Kidney (tissue), 14 donors: Measurements from ENCODE around the gene ZBTB8A. TPM values are rescaled to one million over a fixed set of nuclear protein-coding genes. Genes with fewer than 3 reads are reported as not detected.
"Not testable (repeated sequence)": the region's sequence is repeated elsewhere in the genome, so short reads cannot be mapped to it uniquely, and the experiment has no call there.

Source experiments
- DNase-seq, 5 donors: peaks; one replicate each; pipeline ENCODE4 v3.0.0-alpha.2; 2013 to 2020
- FAIRE-seq: peaks from 2 replicates; lab custom pipeline; 2012; peaks lifted over from hg19 to GRCh38; lab: Jason Lieb, UNC
- H3K27ac ChIP-seq, 2 donors: one replicate each; pipeline ENCODE4 v1.7.0; 2013; ENCODE audit warnings: low read depth in 2 of 2, low read length in 2 of 2, inconsistent platforms in 1 of 2
- H3K27me3 ChIP-seq: one replicate; pipeline ENCODE4 v1.7.1; 2013; ENCODE audit warnings: low read length, inconsistent platforms; ENCODE audit not compliant: control insufficient read depth, insufficient read depth
- H3K36me3 ChIP-seq, 3 donors: one replicate each; pipeline versions ENCODE4 v1.7.0 to v1.7.1; 2013; ENCODE audit warnings: low read length in 3 of 3, control low read depth in 1 of 3, inconsistent platforms in 1 of 3; ENCODE audit not compliant: insufficient read depth in 3 of 3, control insufficient read depth in 2 of 3
- H3K4me1 ChIP-seq, 3 donors: one replicate each; pipeline versions ENCODE4 v1.7.0 to v1.7.1; 2013; ENCODE audit warnings: low read length in 3 of 3, inconsistent platforms in 1 of 3, low read depth in 1 of 3; ENCODE audit not compliant: control insufficient read depth in 2 of 3, insufficient read depth in 2 of 3
- H3K4me3 ChIP-seq, 3 donors: one replicate each; pipeline versions ENCODE4 v1.7.0 to v1.8.1; 2013; ENCODE audit warnings: low read length in 3 of 3, control low read depth in 1 of 3, inconsistent platforms in 1 of 3
- H3K9ac ChIP-seq, 3 donors: one replicate each; pipeline versions ENCODE4 v1.7.0 to v1.7.1; 2013; ENCODE audit warnings: low read length in 3 of 3, control low read depth in 1 of 3, inconsistent platforms in 1 of 3
- H3K9me3 ChIP-seq, 3 donors: one replicate each; pipeline versions ENCODE4 v1.7.0 to v1.7.1; 2013; ENCODE audit warnings: low read length in 3 of 3, control low read depth in 1 of 3, inconsistent platforms in 1 of 3; ENCODE audit not compliant: control insufficient read depth in 2 of 3, insufficient read depth in 1 of 3
- CTCF ChIP-seq: IDR thresholded peaks from 3 replicates; pipeline ENCODE4 v1.5.1; 2012; ENCODE audit warnings: mild to moderate bottlenecking, moderate library complexity, borderline replicate concordance; ENCODE audit not compliant: insufficient read depth; ENCODE audit errors: extremely low read depth
- intact Hi-C: fragments of 100-400 bp; cut with DNase I; formaldehyde crosslinking; loops from one replicate; pipeline ENCODE4 v1.11.1; 2022
- polyA plus RNA-seq: library from polyadenylated mRNA; stranded (reverse); fragments of 350-450 nt; fragmentation: Illumina TruSeq; extraction: RNeasy Lipid Tissue Mini Kit (QIAGEN cat#74804); gene quantifications from one replicate; pipeline ENCODE4 v1.2.3, GENCODE V29; 2014; ENCODE audit warnings: low read depth, low replicate concordance; ENCODE audit not compliant: insufficient read depth
- total RNA-seq: library from RNA; stranded (reverse); fragmentation: NEBNext Ultra II Directional; extraction: Animal tissue kit (Norgen Biotek cat#: 25700); gene quantifications from one replicate; pipeline ENCODE4 v1.2.1, GENCODE V29; 2021
- donor health status: control.
- donor health status: control.
- donor health status: control.
- donor health status: control.
- donor health status: control.
- donor health status: DM: yes; HTN: yes; CAD: no.
- donor health status: Normal renal cell carcinoma (clear cell type).

The ZBTB8A gene
- total and polyA plus RNA-seq, 2 donors from 2014 or later: 1.8 to 10.4 TPM

GRCh38 chr1:32639489-32640075 lies 100.4 kb downstream of the ZBTB8A start:
- FAIRE-seq: no peak
- TF ChIP-seq CTCF: no peak
- Histone ChIP-seq H3K27ac (no peak overlapping the region), H3K36me3 (no peaks in the 10 kb centered on the region), H3K4me3 (no peak overlapping the region), H3K9ac (no peak overlapping the region), H3K9me3 (no peaks in the 10 kb centered on the region), H3K27me3 (no peaks in the 10 kb centered on the region), H3K4me1 (no peaks in the 10 kb centered on the region)
- DNase-seq: no peak
- intact Hi-C loops: no loop called here

DNA sequence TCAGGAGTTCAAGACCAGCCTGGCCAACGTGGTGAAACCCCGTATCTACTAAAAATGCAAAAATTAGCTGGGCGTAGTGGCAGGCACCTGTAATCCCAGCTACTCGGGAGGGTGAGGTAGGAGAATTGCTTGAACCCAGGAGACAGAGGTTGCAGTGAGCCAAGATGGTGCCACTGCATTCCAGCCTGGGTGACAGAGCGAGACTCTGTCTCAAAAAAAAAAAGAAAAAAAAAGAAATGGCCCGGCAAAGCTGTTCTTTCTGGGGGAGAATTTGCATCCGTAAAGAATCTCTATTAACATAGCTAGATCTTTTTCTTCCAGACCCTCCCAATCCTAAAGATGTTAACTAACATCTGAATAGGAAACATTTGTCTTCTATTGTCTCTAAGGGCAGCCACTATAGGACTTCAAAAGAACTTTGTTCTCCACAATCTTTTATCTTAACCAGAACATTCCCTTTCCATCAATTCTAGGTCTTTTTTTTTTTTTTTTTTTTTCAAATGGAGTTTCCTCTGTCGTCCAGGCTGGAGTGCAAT lies 103.1 kb downstream of the ZBTB8A start:
- H3K27me3 ChIP-seq, DNase-seq, H3K4me1 ChIP-seq, H3K36me3 ChIP-seq, H3K27ac ChIP-seq, H3K9me3 ChIP-seq, intact Hi-C loops, H3K4me3 ChIP-seq, FAIRE-seq, H3K9ac ChIP-seq: not testable (repeated sequence)

GRCh38 chr1:32644426-32644825 lies 105.2 kb downstream of the ZBTB8A start:
- no peak for TF ChIP-seq CTCF
- Histone ChIP-seq H3K9ac (no peak overlapping the region), H3K4me3 (no peak overlapping the region), H3K4me1 (no peaks in the 10 kb centered on the region), H3K27ac (no peak overlapping the region), H3K27me3 (no peaks in the 10 kb centered on the region), H3K9me3 (no peaks in the 10 kb centered on the region), H3K36me3 (no peaks in the 10 kb centered on the region)
- intact Hi-C loops: no loop called here
- DNase-seq (no peak), FAIRE-seq (no peak)

- H3K36me3 ChIP-seq: peaks cover 0 to 4% (median 0%) of the 10 kb centered on the region in 3 donors
- no peak overlapping the region for H3K4me3 ChIP-seq
- no peak overlapping the region for H3K9ac ChIP-seq
- no peak overlapping the region for H3K27ac ChIP-seq
- no peak for TF ChIP-seq CTCF
- peaks cover 0 to 2% (median 0%) of the 10 kb centered on the region in 3 donors for H3K4me1 ChIP-seq
- intact Hi-C loops: no loop called here
- DNase-seq (no peak), FAIRE-seq (no peak)
- H3K27me3 ChIP-seq: no peaks in the 10 kb centered on the region
- no peaks in the 10 kb centered on the region for H3K9me3 ChIP-seq
Observed at GRCh38 chr1:32647308-32648134, 108.3 kb downstream of the ZBTB8A start.
